ENCODE data around the gene GPR84. TPM values are rescaled to one million over a fixed set of nuclear protein-coding genes. Genes with fewer than 3 reads are reported as not detected.

Gene GPR84
- total and polyA plus RNA-seq, 2 of the 13 experiments (the other 11 are each of a cell fraction or from before 2014, with no cell fraction given) = not detected

DNA sequence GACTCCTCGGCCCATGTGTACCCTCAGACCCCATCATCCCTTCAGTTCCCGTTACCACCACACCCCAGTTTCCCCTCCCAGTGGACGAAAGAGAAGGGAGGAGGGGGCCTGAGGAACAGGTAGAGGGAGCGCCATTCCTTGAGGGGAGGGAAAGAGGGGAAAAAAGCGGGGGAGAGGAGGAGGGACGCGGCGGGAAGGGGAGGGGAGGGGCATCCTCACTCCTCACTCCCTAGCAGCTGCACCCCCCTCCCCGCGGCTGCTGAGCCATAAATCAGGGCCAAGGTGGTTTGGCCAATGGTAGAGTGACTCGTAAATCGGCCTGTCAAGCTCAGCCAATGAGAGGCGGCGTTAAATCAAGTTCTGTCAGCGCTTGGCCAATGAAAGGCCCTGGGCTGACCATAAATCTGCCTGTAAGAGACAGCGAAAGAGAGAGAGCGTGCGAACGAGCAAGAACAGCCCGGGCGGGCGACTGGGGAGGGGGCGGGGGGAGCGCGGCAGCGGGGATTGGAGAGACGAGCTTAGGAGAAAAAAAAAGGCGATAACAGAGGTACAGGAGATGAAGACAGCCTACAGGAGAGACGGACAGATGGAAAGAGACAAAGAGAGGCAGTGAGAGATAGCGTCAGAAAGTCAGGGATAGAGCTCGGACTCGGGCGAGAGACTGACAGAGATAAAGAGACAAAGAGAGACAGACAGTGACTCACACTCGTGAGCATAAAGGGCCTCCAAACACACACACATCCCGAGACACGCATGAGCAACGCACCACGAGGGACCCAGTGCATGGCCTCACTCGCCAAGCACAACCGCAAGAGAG, 5.1 kb downstream of the GPR84 start (continued):
- TF ChIP-seq HNRNPUL1 (IDR thresholded peaks at IDR 0.05; ENCODE audit: low read depth, low read length) (no peak), SYNCRIP (IDR thresholded peaks at IDR 0.05; ENCODE audit: insufficient read depth, low read depth, low read length) (no peak), ZNF256 (CRISPR knock-in tag; conservative IDR thresholded peaks at IDR 0.05) (no peak), HNRNPH1 (optimal IDR thresholded peaks at IDR 0.05; ENCODE audit: low read depth, low read length) (no peak), RBM39 (IDR thresholded peaks at IDR 0.05; ENCODE audit: low read depth, low read length, poor library complexity, severe bottlenecking) (no peak), TBX3 (IDR thresholded peaks at IDR 0.05; ENCODE audit: borderline replicate concordance) (peak; percentile 58; the same call in 1 of the 2 replicates), ZNF629 (CRISPR knock-in tag; conservative IDR thresholded peaks at IDR 0.05) (0 out of 2 replicates have a peak, but pooled peaks have one; percentile 17), ZNF746 (CRISPR knock-in tag; IDR thresholded peaks at IDR 0.05) (peak; percentile 70; the same call in 1 of the 2 replicates), CREB1 (IDR thresholded peaks at IDR 0.05) (peak; percentile 85), CREB1 (CRISPR knock-in tag; IDR thresholded peaks at IDR 0.05) (peak; percentile 87), SALL1 (CRISPR knock-in tag; IDR thresholded peaks at IDR 0.05) (no peak), SP140L (CRISPR knock-in tag; IDR thresholded peaks at IDR 0.05; ENCODE audit: borderline replicate concordance) (no peak), DPF2 (CRISPR knock-in tag; IDR thresholded peaks at IDR 0.05; ENCODE audit: borderline replicate concordance, low read depth) (no peak), SRSF1 (optimal IDR thresholded peaks at IDR 0.05; ENCODE audit: low read depth, low read length) (no peak), ZNF10 (CRISPR knock-in tag; IDR thresholded peaks at IDR 0.05; ENCODE audit: borderline replicate concordance, low read depth) (no peak), ZNF567 (CRISPR knock-in tag; IDR thresholded peaks at IDR 0.05; ENCODE audit: borderline replicate concordance) (no peak), SMAD1 (CRISPR knock-in tag; IDR thresholded peaks at IDR 0.05; ENCODE audit: borderline replicate concordance, low read depth) (no peak), BCL6 (CRISPR knock-in tag; IDR thresholded peaks at IDR 0.05) (no peak), REL (CRISPR knock-in tag; conservative IDR thresholded peaks at IDR 0.05) (no peak)
- TF ChIP-seq, protein P1, sequence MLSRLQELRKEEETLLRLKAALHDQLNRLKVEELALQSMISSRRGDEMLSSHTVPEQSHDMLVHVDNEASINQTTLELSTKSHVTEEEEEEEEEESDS (CRISPR knock-in tag; IDR thresholded peaks at IDR 0.05; ENCODE audit: borderline replicate concordance) = no peak
- TF ChIP-seq, protein P2, sequence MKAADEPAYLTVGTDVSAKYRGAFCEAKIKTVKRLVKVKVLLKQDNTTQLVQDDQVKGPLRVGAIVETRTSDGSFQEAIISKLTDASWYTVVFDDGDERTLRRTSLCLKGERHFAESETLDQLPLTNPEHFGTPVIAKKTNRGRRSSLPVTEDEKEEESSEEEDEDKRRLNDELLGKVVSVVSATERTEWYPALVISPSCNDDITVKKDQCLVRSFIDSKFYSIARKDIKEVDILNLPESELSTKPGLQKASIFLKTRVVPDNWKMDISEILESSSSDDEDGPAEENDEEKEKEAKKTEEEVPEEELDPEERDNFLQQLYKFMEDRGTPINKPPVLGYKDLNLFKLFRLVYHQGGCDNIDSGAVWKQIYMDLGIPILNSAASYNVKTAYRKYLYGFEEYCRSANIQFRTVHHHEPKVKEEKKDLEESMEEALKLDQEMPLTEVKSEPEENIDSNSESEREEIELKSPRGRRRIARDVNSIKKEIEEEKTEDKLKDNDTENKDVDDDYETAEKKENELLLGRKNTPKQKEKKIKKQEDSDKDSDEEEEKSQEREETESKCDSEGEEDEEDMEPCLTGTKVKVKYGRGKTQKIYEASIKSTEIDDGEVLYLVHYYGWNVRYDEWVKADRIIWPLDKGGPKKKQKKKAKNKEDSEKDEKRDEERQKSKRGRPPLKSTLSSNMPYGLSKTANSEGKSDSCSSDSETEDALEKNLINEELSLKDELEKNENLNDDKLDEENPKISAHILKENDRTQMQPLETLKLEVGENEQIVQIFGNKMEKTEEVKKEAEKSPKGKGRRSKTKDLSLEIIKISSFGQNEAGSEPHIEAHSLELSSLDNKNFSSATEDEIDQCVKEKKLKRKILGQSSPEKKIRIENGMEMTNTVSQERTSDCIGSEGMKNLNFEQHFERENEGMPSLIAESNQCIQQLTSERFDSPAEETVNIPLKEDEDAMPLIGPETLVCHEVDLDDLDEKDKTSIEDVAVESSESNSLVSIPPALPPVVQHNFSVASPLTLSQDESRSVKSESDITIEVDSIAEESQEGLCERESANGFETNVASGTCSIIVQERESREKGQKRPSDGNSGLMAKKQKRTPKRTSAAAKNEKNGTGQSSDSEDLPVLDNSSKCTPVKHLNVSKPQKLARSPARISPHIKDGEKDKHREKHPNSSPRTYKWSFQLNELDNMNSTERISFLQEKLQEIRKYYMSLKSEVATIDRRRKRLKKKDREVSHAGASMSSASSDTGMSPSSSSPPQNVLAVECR (CRISPR knock-in tag; IDR thresholded peaks at IDR 0.05; ENCODE audit: borderline replicate concordance) = peak; percentile 65; the same call in 1 of the 2 replicates
- TF ChIP-seq, protein P3, sequence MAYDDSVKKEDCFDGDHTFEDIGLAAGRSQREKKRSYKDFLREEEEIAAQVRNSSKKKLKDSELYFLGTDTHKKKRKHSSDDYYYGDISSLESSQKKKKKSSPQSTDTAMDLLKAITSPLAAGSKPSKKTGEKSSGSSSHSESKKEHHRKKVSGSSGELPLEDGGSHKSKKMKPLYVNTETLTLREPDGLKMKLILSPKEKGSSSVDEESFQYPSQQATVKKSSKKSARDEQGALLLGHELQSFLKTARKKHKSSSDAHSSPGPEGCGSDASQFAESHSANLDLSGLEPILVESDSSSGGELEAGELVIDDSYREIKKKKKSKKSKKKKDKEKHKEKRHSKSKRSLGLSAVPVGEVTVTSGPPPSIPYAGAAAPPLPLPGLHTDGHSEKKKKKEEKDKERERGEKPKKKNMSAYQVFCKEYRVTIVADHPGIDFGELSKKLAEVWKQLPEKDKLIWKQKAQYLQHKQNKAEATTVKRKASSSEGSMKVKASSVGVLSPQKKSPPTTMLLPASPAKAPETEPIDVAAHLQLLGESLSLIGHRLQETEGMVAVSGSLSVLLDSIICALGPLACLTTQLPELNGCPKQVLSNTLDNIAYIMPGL (CRISPR knock-in tag; IDR thresholded peaks at IDR 0.05; ENCODE audit: borderline replicate concordance in 1 of 2, low read depth in 1 of 2) = peak in 1 of 2 experiments; percentile 59; a peak in 2 of 4 replicates
- TF ChIP-seq, protein P4, sequence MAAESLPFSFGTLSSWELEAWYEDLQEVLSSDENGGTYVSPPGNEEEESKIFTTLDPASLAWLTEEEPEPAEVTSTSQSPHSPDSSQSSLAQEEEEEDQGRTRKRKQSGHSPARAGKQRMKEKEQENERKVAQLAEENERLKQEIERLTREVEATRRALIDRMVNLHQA (CRISPR knock-in tag; IDR thresholded peaks at IDR 0.05) = no peak
